PC-9 (cell line): Measurements from ENCODE around the gene NOBOX. TPM values are rescaled to one million over a fixed set of nuclear protein-coding genes. Genes with fewer than 3 reads are reported as not detected.

Source experiments
- BruUV-seq: library from RNA; stranded (reverse); fragments of 400-500 nt; replicated peaks from 2 replicates; lab custom pipeline; 2021; lab: Mats Ljungman, UMichigan
- CTCF ChIA-PET: fragments of 300-600 bp; sonication (Branson Sonifier 250); formaldehyde crosslinking; loops from one replicate; lab custom pipeline; 2022; ENCODE audit warnings: antibody characterized with exemption; lab: Charles Lee
- POLR2A ChIA-PET: fragments of 300-600 bp; sonication (Branson Sonifier 250); formaldehyde crosslinking; loops from one replicate; lab custom pipeline; 2022; ENCODE audit warnings: antibody characterized with exemption; ENCODE audit not compliant: unreplicated experiment; lab: Charles Lee
- DNase-seq, 2 experiments: peaks; one replicate each; pipeline versions ENCODE4 v3.0.0 to v3.0.0-alpha.2; 2015 to 2022; ENCODE audit warnings: mixed read lengths in 1 of 2
- H2AFZ ChIP-seq: fragments of 200-600 bp; sonication (generic); 2 replicates; pipeline ENCODE4 v1.8.1; 2017; ENCODE audit warnings: antibody characterized with exemption
- H3F3A ChIP-seq: fragments of 200-600 bp; sonication (generic); 2 replicates; pipeline ENCODE4 v1.8.1; 2017; ENCODE audit warnings: antibody characterized with exemption, mild to moderate bottlenecking, low read depth; ENCODE audit not compliant: insufficient read depth
- H3K27ac ChIP-seq: fragments of 200-600 bp; sonication (generic); 2 replicates; pipeline ENCODE4 v1.6.1; 2016; ENCODE audit warnings: mixed run types
- H3K27me3 ChIP-seq: fragments of 200-600 bp; sonication (generic); 2 replicates; pipeline ENCODE4 v1.6.1; 2016; ENCODE audit warnings: low read depth, mixed run types; ENCODE audit not compliant: insufficient read depth
- H3K36me3 ChIP-seq: fragments of 200-600 bp; sonication (generic); 2 replicates; pipeline ENCODE4 v1.6.1; 2016; ENCODE audit warnings: low read depth, mixed run types
- H3K4me1 ChIP-seq: fragments of 200-600 bp; sonication (generic); replicated peaks from 2 replicates; pipeline ENCODE4 v1.6.1; 2016; ENCODE audit warnings: mixed run types; ENCODE audit not compliant: insufficient read depth
- H3K4me2 ChIP-seq: fragments of 200-600 bp; sonication (generic); 2 replicates; pipeline ENCODE4 v1.6.1; 2017; ENCODE audit warnings: mixed run types
- H3K4me3 ChIP-seq: fragments of 200-600 bp; sonication (generic); 2 replicates; pipeline ENCODE4 v1.6.1; 2016; ENCODE audit warnings: mixed run types
- H3K79me2 ChIP-seq: fragments of 200-600 bp; sonication (generic); 2 replicates; pipeline ENCODE4 v1.6.1; 2017; ENCODE audit warnings: low read depth, mixed run types
- H3K9me2 ChIP-seq: fragments of 200-600 bp; sonication (generic); 2 replicates; pipeline ENCODE4 v1.8.1; 2017; ENCODE audit warnings: mild to moderate bottlenecking; ENCODE audit not compliant: insufficient read depth
- H3K9me3 ChIP-seq: fragments of 200-600 bp; sonication (generic); 2 replicates; pipeline ENCODE4 v1.8.1; 2016; ENCODE audit warnings: low read depth; ENCODE audit not compliant: insufficient read depth
- H4K20me1 ChIP-seq: fragments of 200-600 bp; sonication (generic); 2 replicates; pipeline ENCODE4 v1.8.1; 2017; ENCODE audit not compliant: insufficient read depth
- CTCF ChIP-seq: fragments of 200-600 bp; sonication (generic); conservative IDR thresholded peaks from 2 replicates; pipeline ENCODE4 v1.6.1; 2017; ENCODE audit warnings: mixed run types, antibody characterized with exemption, mild to moderate bottlenecking, moderate library complexity
- EZH2 ChIP-seq: fragments of 200-600 bp; sonication (generic); IDR thresholded peaks from 2 replicates; pipeline ENCODE4 v1.8.0; 2017; ENCODE audit warnings: antibody characterized with exemption, low read depth
- intact Hi-C: fragments of 100-400 bp; cut with micrococcal nuclease; formaldehyde crosslinking; loops from one replicate; pipeline ENCODE4 v1.10.0; 2022; ENCODE audit not compliant: unreplicated experiment
- total RNA-seq: library from RNA; stranded (reverse); gene quantifications from 2 replicates; pipeline ENCODE4 v1.2.3, GENCODE V29; 2021

The NOBOX gene
- total RNA-seq, 1 experiment from 2014 or later: not detected

GRCh38 chr7:144390481-144390880 is 13.0 kb downstream of the NOBOX start:
- Histone ChIP-seq H3K27me3 (peaks cover 12% of the 10 kb centered on the region; the same call in 1 of the 2 replicates), H3K4me3 (no peak overlapping the region), H4K20me1 (no peaks in the 10 kb centered on the region), H2AFZ (no peak overlapping the region), H3K36me3 (no peaks in the 10 kb centered on the region), H3K27ac (no peak overlapping the region), H3K79me2 (no peaks in the 10 kb centered on the region), H3K4me1 (no peaks in the 10 kb centered on the region), H3K9me3 (no peaks in the 10 kb centered on the region), H3K4me2 (no peak overlapping the region), H3K9me2 (no peaks in the 10 kb centered on the region), H3F3A (no peaks in the 10 kb centered on the region)
- TF ChIP-seq EZH2 (no peak), CTCF (no peak)
- no peak for DNase-seq
- POLR2A ChIA-PET: no interaction called here
- CTCF ChIA-PET: no interaction called here
- intact Hi-C loops: loop anchor here (5.0 kb wide), 2 partner anchors 253 to 333 kb away; no protein-coding TSS in a partner anchor
- no TSS peak for BruUV-seq

GRCh38 chr7:144388950-144389349 is 14.5 kb downstream of the NOBOX start:
- no peaks in the 10 kb centered on the region for H3K9me2 ChIP-seq
- no peak for TF ChIP-seq CTCF
- no peak for TF ChIP-seq EZH2
- H3K36me3 ChIP-seq: no peaks in the 10 kb centered on the region
- H3K4me2 ChIP-seq: no peak overlapping the region
- no peaks in the 10 kb centered on the region for H3F3A ChIP-seq
- DNase-seq: no peak
- no peaks in the 10 kb centered on the region for H4K20me1 ChIP-seq
- H2AFZ ChIP-seq: no peak overlapping the region
- H3K4me3 ChIP-seq: no peak overlapping the region
- H3K27ac ChIP-seq: no peak overlapping the region
- 0 out of 2 replicates have a peak, but pooled peaks cover 6% of the 10 kb centered on the region for H3K4me1 ChIP-seq
- H3K79me2 ChIP-seq: no peaks in the 10 kb centered on the region
- intact Hi-C loops: no loop called here
- CTCF ChIA-PET: no interaction called here
- BruUV-seq: no TSS peak
- H3K27me3 ChIP-seq: 0 out of 2 replicates have a peak, but pooled peaks cover 1% of the 10 kb centered on the region
- POLR2A ChIA-PET: no interaction called here
- no peaks in the 10 kb centered on the region for H3K9me3 ChIP-seq

- BruUV-seq: no TSS peak
- H3F3A ChIP-seq: no peaks in the 10 kb centered on the region
Observed at GRCh38 chr7:144386741-144387140, 16.8 kb downstream of the NOBOX start.

More at GRCh38 chr7:144386741-144387140, 16.8 kb downstream of the NOBOX start:
- Histone ChIP-seq H3K36me3 (no peaks in the 10 kb centered on the region), H3K4me3 (no peak overlapping the region), H4K20me1 (no peaks in the 10 kb centered on the region), H3K4me1 (0 out of 2 replicates have a peak, but pooled peaks cover 6% of the 10 kb centered on the region), H3K79me2 (no peaks in the 10 kb centered on the region), H3K9me3 (no peaks in the 10 kb centered on the region), H2AFZ (no peak overlapping the region), H3K27ac (no peak overlapping the region), H3K9me2 (no peaks in the 10 kb centered on the region), H3K4me2 (no peak overlapping the region), H3K27me3 (no peaks in the 10 kb centered on the region)
- POLR2A ChIA-PET: no interaction called here
- no peak for DNase-seq
- TF ChIP-seq EZH2 (no peak), CTCF (no peak)
- intact Hi-C loops: no loop called here
- CTCF ChIA-PET: no interaction called here
